ENCODE data around the gene GAD1.

DNA sequence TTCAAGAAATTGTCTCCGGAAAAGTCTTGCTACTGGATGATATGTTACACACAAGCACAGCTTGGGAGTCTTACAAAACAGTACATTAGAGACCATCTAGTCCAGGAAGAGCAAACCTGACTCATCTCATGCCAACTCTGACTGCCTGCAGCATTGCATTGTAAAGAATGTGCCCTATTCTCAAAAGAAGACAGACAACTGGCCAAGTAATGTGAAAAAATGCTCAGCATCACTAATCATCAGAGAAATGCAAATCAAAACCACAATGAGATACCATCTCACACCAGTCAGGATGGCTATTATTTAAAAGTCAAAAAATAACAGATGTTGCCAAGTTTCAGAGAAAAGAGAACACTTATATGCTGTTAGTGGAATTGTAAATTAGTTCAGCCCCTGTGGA, 69.7 kb downstream of the GAD1 start:
- TF ChIP-seq, protein P1, sequence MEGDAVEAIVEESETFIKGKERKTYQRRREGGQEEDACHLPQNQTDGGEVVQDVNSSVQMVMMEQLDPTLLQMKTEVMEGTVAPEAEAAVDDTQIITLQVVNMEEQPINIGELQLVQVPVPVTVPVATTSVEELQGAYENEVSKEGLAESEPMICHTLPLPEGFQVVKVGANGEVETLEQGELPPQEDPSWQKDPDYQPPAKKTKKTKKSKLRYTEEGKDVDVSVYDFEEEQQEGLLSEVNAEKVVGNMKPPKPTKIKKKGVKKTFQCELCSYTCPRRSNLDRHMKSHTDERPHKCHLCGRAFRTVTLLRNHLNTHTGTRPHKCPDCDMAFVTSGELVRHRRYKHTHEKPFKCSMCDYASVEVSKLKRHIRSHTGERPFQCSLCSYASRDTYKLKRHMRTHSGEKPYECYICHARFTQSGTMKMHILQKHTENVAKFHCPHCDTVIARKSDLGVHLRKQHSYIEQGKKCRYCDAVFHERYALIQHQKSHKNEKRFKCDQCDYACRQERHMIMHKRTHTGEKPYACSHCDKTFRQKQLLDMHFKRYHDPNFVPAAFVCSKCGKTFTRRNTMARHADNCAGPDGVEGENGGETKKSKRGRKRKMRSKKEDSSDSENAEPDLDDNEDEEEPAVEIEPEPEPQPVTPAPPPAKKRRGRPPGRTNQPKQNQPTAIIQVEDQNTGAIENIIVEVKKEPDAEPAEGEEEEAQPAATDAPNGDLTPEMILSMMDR (conservative IDR thresholded peaks at IDR 0.05; ENCODE audit: low read depth, low read length), result no peak
- TF ChIP-seq MAZ (IDR thresholded peaks at IDR 0.05; ENCODE audit: borderline replicate concordance, low read depth, low read length) (no peak), CEBPB (IDR thresholded peaks at IDR 0.05; ENCODE audit: low read depth, low read length) (no peak), RAD21 (IDR thresholded peaks at IDR 0.05; ENCODE audit: low read length) (no peak), POLR2A (IDR thresholded peaks at IDR 0.05; ENCODE audit: low read depth, low read length) (no peak), MXI1 (IDR thresholded peaks at IDR 0.05; ENCODE audit: borderline replicate concordance, low read depth, low read length) (no peak), CHD1 (IDR thresholded peaks at IDR 0.05; ENCODE audit: low read depth, low read length) (no peak), FOS (IDR thresholded peaks at IDR 0.05; ENCODE audit: low read depth, low read length) (no peak), RFX5 (IDR thresholded peaks at IDR 0.05; ENCODE audit: low read depth, low read length) (no peak), NFE2L2 (IDR thresholded peaks at IDR 0.05; ENCODE audit: low read depth, low read length) (no peak), BHLHE40 (IDR thresholded peaks at IDR 0.05; ENCODE audit: low read depth, low read length) (no peak)

Measured in IMR-90 (cell line).